Chondrocyte (in vitro differentiated cells): ENCODE measurements around the gene TMEM87B. TPM values are rescaled to one million over a fixed set of nuclear protein-coding genes. Genes with fewer than 3 reads are reported as not detected.
A peak's percentile ranks its signal among the peaks of the same experiment; 100 is the strongest.

Experiments used
- DNase-seq: peaks from one replicate; pipeline ENCODE4 v3.0.0; 2021; ENCODE audit warnings: mixed read lengths, low spot score
- H3K27ac Mint-ChIP-seq: one replicate; pipeline ENCODE4 v1.8.0; 2021; ENCODE audit warnings: mild to moderate bottlenecking, moderate library complexity, mixed read lengths; ENCODE audit not compliant: unreplicated experiment
- H3K27me3 Mint-ChIP-seq: 2 replicates; pipeline ENCODE4 v1.8.0; 2021; ENCODE audit warnings: low read depth, mixed read lengths
- H3K36me3 Mint-ChIP-seq: 2 replicates; pipeline ENCODE4 v1.8.0; 2021; ENCODE audit warnings: low read depth, mixed read lengths
- H3K4me1 Mint-ChIP-seq: 2 replicates; pipeline ENCODE4 v1.8.0; 2021; ENCODE audit warnings: low read depth, mild to moderate bottlenecking, mixed read lengths
- H3K4me3 Mint-ChIP-seq: one replicate; pipeline ENCODE4 v1.8.0; 2021; ENCODE audit warnings: mild to moderate bottlenecking, moderate library complexity, mixed read lengths; ENCODE audit not compliant: unreplicated experiment
- H3K9me3 Mint-ChIP-seq: 2 replicates; pipeline ENCODE4 v1.8.0; 2021; ENCODE audit warnings: low read depth, mixed read lengths
- total RNA-seq: library from RNA; stranded (reverse); gene quantifications from 3 replicates; pipeline ENCODE4 v1.2.1, GENCODE V29; 2021
- TF ChIP-seq, protein P1 (sequence below): fragments of 200-600 bp; sonication (generic); IDR thresholded peaks from 2 replicates; pipeline ENCODE4 v1.5.0; 2021; ENCODE audit warnings: antibody characterized with exemption, mild to moderate bottlenecking, moderate library complexity

TMEM87B gene
- total RNA-seq, 1 donor from 2014 or later = 19.4 TPM

DNA sequence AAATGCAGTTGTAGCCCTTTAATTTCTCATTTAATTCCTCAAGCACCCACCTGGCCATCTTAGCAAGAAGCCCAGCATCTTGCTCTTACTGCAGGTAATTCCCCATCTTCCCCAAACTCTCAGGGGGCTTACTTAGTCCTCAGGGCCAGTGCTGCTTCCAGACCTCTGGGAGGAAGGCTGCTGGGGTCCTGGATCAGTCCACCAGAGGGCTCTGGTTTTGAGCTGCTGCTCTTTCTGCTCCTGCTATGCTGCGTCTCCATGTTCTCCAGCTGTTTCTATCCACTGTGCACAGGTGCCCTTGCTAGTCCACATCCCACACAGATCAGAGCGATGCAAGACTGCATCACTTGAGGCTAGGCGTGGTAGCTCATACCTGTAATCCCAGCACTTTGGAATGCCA lies 34.5 kb upstream of the TMEM87B start:
- no peak overlapping the region for H3K27ac Mint-ChIP-seq
- no peak for DNase-seq
- TF ChIP-seq, protein P1, sequence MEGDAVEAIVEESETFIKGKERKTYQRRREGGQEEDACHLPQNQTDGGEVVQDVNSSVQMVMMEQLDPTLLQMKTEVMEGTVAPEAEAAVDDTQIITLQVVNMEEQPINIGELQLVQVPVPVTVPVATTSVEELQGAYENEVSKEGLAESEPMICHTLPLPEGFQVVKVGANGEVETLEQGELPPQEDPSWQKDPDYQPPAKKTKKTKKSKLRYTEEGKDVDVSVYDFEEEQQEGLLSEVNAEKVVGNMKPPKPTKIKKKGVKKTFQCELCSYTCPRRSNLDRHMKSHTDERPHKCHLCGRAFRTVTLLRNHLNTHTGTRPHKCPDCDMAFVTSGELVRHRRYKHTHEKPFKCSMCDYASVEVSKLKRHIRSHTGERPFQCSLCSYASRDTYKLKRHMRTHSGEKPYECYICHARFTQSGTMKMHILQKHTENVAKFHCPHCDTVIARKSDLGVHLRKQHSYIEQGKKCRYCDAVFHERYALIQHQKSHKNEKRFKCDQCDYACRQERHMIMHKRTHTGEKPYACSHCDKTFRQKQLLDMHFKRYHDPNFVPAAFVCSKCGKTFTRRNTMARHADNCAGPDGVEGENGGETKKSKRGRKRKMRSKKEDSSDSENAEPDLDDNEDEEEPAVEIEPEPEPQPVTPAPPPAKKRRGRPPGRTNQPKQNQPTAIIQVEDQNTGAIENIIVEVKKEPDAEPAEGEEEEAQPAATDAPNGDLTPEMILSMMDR = peak; percentile 20
- no peaks in the 10 kb centered on the region for H3K9me3 Mint-ChIP-seq
- peaks cover 9% of the 10 kb centered on the region for H3K36me3 Mint-ChIP-seq
- no peak overlapping the region for H3K4me3 Mint-ChIP-seq
- no peaks in the 10 kb centered on the region for H3K27me3 Mint-ChIP-seq
- no peaks in the 10 kb centered on the region for H3K4me1 Mint-ChIP-seq

DNA sequence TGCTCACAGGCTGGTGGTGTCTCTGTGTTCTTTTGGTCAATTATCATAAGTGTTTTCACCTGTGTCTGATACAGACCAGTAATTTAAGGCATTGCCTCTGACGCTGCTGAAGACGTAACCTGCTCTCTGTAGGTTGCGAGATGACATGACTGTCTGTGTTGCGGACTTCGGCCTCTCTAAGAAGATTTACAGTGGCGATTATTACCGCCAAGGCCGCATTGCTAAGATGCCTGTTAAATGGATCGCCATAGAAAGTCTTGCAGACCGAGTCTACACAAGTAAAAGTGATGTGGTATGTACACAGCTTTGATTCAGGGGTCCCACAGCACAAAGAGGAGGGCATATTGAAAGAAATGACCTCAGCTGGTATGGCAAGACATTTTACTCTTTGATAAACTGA lies 33.8 kb upstream of the TMEM87B start:
- Mint-ChIP-seq H3K4me1 (no peaks in the 10 kb centered on the region), H3K27ac (no peak overlapping the region), H3K4me3 (no peak overlapping the region), H3K27me3 (no peaks in the 10 kb centered on the region), H3K36me3 (peaks cover 9% of the 10 kb centered on the region), H3K9me3 (no peaks in the 10 kb centered on the region)
- DNase-seq = no peak
- TF ChIP-seq, protein P1 = no peak

DNA sequence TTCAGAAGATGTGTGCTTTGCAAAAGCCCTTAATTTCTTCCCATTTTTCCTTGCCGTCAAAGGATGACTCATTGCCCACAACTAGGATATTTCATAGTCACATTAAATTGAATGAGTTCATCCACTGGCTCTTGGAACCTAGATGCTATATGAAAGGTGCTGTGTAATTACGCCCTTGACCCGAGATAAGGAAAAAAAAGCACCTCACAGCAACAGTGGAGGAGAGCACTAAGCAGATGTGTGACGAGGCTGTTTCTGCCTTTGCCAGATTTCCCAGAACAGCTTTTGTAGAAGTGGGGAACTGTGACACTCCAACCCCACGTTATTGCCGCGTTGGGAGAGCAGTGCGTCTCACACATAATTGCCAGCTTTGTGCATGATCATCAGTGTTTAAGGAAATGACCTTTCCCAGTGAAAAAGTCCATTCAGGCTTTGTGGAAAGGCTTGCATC lies 33.3 kb upstream of the TMEM87B start:
- H3K4me3 Mint-ChIP-seq = no peak overlapping the region
- H3K27ac Mint-ChIP-seq = no peak overlapping the region
- DNase-seq = no peak
- H3K9me3 Mint-ChIP-seq = no peaks in the 10 kb centered on the region
- TF ChIP-seq, protein P1 = no peak
- H3K36me3 Mint-ChIP-seq = peaks cover 11% of the 10 kb centered on the region
- H3K4me1 Mint-ChIP-seq = no peaks in the 10 kb centered on the region
- H3K27me3 Mint-ChIP-seq = no peaks in the 10 kb centered on the region

DNA sequence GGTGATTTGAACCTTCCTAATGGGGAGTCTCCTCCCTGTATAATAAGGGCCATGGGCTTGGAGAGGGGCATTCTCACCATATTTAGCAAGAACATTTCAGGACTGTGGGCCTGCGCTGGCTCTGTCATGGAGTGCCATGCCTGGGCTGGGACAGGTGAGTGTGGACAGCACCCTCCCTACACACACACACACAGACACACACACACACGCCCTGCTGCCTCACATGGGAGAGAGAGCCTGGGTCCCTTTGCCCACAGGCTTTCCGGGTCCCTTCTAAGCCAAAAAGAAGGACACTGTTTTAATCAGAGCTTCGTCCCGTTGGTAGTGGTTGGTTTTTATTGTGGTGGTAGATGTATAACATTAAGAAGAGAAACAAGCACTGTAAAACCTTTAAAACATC lies 31.4 kb upstream of the TMEM87B start:
- TF ChIP-seq, protein P1 = no peak
- H3K9me3 Mint-ChIP-seq = no peaks in the 10 kb centered on the region
- H3K4me1 Mint-ChIP-seq = no peaks in the 10 kb centered on the region
- H3K4me3 Mint-ChIP-seq = no peak overlapping the region
- no peaks in the 10 kb centered on the region for H3K27me3 Mint-ChIP-seq
- H3K27ac Mint-ChIP-seq = no peak overlapping the region
- DNase-seq = no peak
- H3K36me3 Mint-ChIP-seq = peaks cover 7% of the 10 kb centered on the region

DNA sequence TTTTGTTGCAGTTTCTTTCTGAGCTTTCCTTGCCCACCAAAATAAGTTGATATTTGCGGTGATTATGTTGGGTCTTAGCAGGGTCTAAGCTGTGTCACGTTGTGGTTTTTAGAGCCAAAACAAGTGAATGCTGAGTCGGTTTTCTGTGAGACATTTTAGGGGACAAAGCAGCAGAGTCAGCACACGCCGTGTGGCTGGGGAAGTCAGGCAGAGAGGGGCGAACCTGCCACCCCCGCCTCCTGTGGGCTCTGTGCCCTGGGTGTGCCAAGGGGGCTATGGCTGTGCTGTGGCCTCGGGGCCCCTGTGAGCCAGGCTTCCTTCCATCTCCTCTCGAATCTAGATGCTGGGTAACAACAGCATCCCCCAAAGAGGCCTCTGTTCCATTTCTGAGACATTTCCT lies 30.8 kb upstream of the TMEM87B start:
- Mint-ChIP-seq H3K27me3 (no peaks in the 10 kb centered on the region), H3K4me3 (no peak overlapping the region), H3K4me1 (no peaks in the 10 kb centered on the region), H3K36me3 (peaks cover 7% of the 10 kb centered on the region), H3K27ac (no peak overlapping the region), H3K9me3 (no peaks in the 10 kb centered on the region)
- no peak for DNase-seq
- TF ChIP-seq, protein P1 = no peak
